HT-29 (cell line): ENCODE results near the gene MAML2. TPM values are rescaled to one million over a fixed set of nuclear protein-coding genes. Genes with fewer than 3 reads are reported as not detected.

Experiments
- DNase-seq: peaks from one replicate; pipeline ENCODE4 v3.0.0-alpha.2; 2015; ENCODE audit warnings: low spot score
- total RNA-seq: library from RNA; depleted of rRNA; stranded (reverse); fragments of >200 nt; shearing (Covaris generic); gene quantifications from 2 replicates; pipeline ENCODE4 v1.2.3, GENCODE V29; 2014

MAML2 gene
- total RNA-seq, 1 experiment from 2014 or later = 5.2 TPM

GRCh38 chr11:96127596-96127959, 215.4 kb downstream of the MAML2 start:
- DNase-seq = no peak

- no peak for DNase-seq
Observed at GRCh38 chr11:96126917-96127595, 215.9 kb downstream of the MAML2 start.

GRCh38 chr11:96125400-96125799, 217.6 kb downstream of the MAML2 start:
- DNase-seq = no peak

- no peak for DNase-seq
Observed at GRCh38 chr11:96124155-96124554, 218.8 kb downstream of the MAML2 start.

GRCh38 chr11:96123301-96123700, 219.7 kb downstream of the MAML2 start:
- no peak for DNase-seq

- no peak for DNase-seq
Observed at GRCh38 chr11:96122601-96123074, 220.4 kb downstream of the MAML2 start.

- no peak for DNase-seq
Observed at GRCh38 chr11:96119211-96119610, 223.8 kb downstream of the MAML2 start.

GRCh38 chr11:96116376-96116775, 226.6 kb downstream of the MAML2 start:
- DNase-seq = no peak

GRCh38 chr11:96114178-96115064, 228.6 kb downstream of the MAML2 start:
- peak; percentile 93 for DNase-seq

- DNase-seq = no peak
Observed at GRCh38 chr11:96113193-96113681, 229.8 kb downstream of the MAML2 start.

GRCh38 chr11:96112192-96113128, 230.5 kb downstream of the MAML2 start:
- peak; percentile 49 for DNase-seq

- no peak for DNase-seq
Observed at GRCh38 chr11:96111308-96111707, 231.7 kb downstream of the MAML2 start.

GRCh38 chr11:96110302-96110701, 232.7 kb downstream of the MAML2 start:
- DNase-seq = no peak

- DNase-seq = no peak
Observed at GRCh38 chr11:96109331-96110030, 233.5 kb downstream of the MAML2 start.

GRCh38 chr11:96107143-96107824, 235.7 kb downstream of the MAML2 start:
- DNase-seq = no peak

- DNase-seq = no peak
Observed at GRCh38 chr11:96106645-96107044, 236.3 kb downstream of the MAML2 start.

GRCh38 chr11:96105944-96106343, 237.1 kb downstream of the MAML2 start:
- DNase-seq = no peak

- no peak for DNase-seq
Observed at GRCh38 chr11:96105197-96105895, 237.6 kb downstream of the MAML2 start.

- DNase-seq = no peak
Observed at GRCh38 chr11:96104496-96104895, 238.5 kb downstream of the MAML2 start.

- DNase-seq = no peak
Observed at GRCh38 chr11:96103721-96104120, 239.3 kb downstream of the MAML2 start.
